RWPE1 (cell line): ENCODE data around the gene BMP5.

Source experiments
- CTCF ChIA-PET: fragments of 350-600 bp; sonication (Branson Sonifier 250); formaldehyde crosslinking; extraction: SDS; loops from one replicate; lab custom pipeline; 2021; lab: Yijun Ruan, JAX
- POLR2A ChIA-PET: fragments of 400-600 bp; formaldehyde crosslinking; extraction: SDS; loops from one replicate; lab custom pipeline; 2020; ENCODE audit warnings: antibody characterized with exemption; ENCODE audit not compliant: low non-redundant PET; lab: Yijun Ruan, JAX
- DNase-seq: peaks from one replicate; pipeline ENCODE4 v3.0.0; 2012; ENCODE audit warnings: low spot score
- H3K27ac ChIP-seq: fragments of 450-650 bp; 2 replicates; pipeline ENCODE4 v1.5.1; 2017
- CTCF ChIP-seq: fragments of 450-650 bp; conservative IDR thresholded peaks from 2 replicates; pipeline ENCODE4 v1.5.1; 2017; ENCODE audit warnings: low read depth, mild to moderate bottlenecking

The BMP5 gene

GRCh38 chr6:55759536-55759935 lies 115.9 kb downstream of the BMP5 start:
- TF ChIP-seq CTCF = no peak
- no peak overlapping the region for H3K27ac ChIP-seq
- ChIA-PET POLR2A (no interaction called here), CTCF (no interaction called here)
- DNase-seq = no peak

- ChIA-PET CTCF (interaction anchor here (0.6 kb wide), 1 partner anchor 180 kb away, joined by 3 read pairs; no protein-coding TSS in a partner anchor), POLR2A (no interaction called here)
- no peak overlapping the region for H3K27ac ChIP-seq
- TF ChIP-seq CTCF = no peak
- peak; percentile 85 for DNase-seq
Measured at GRCh38 chr6:55758156-55758937, 117.0 kb downstream of the BMP5 start.

GRCh38 chr6:55756531-55757031 lies 118.8 kb downstream of the BMP5 start:
- POLR2A ChIA-PET = no interaction called here
- no peak overlapping the region for H3K27ac ChIP-seq
- CTCF ChIA-PET = interaction anchor here (0.6 kb wide), 1 partner anchor 1632 kb away, joined by 3 read pairs; no protein-coding TSS in a partner anchor
- DNase-seq = no peak
- no peak for TF ChIP-seq CTCF

- no peak for TF ChIP-seq CTCF
- H3K27ac ChIP-seq = no peak overlapping the region
- no peak for DNase-seq
- POLR2A ChIA-PET = no interaction called here
- CTCF ChIA-PET = no interaction called here
Measured at GRCh38 chr6:55748880-55749279, 126.5 kb downstream of the BMP5 start.

GRCh38 chr6:55746473-55746872 lies 128.9 kb downstream of the BMP5 start:
- ChIA-PET CTCF (interaction anchor here (0.7 kb wide), 1 partner anchor 65 kb away, joined by 3 read pairs; no protein-coding TSS in a partner anchor), POLR2A (no interaction called here)
- H3K27ac ChIP-seq = no peak overlapping the region
- no peak for TF ChIP-seq CTCF
- no peak for DNase-seq

GRCh38 chr6:55734256-55734655 lies 141.1 kb downstream of the BMP5 start:
- no peak overlapping the region for H3K27ac ChIP-seq
- POLR2A ChIA-PET = no interaction called here
- no peak for TF ChIP-seq CTCF
- CTCF ChIA-PET = no interaction called here
- peak; percentile 19 for DNase-seq
